SK-N-MC (cell line): ENCODE measurements around the gene HPCAL1.

ENCODE experiments used
- DNase-seq: peaks from one replicate; pipeline ENCODE4 v3.0.0-alpha.2; 2011; ENCODE audit warnings: low read depth, low spot score
- H3K27ac ChIP-seq: fragments of 200-600 bp; sonication (generic); 2 replicates; pipeline ENCODE4 v1.5.1; 2016; ENCODE audit warnings: mixed run types
- H3K36me3 ChIP-seq: fragments of 200-600 bp; sonication (generic); 2 replicates; pipeline ENCODE4 v1.6.1; 2017; ENCODE audit warnings: antibody characterized with exemption, low read length, mixed read lengths; ENCODE audit not compliant: insufficient read depth
- H3K4me3 ChIP-seq: fragments of 200-600 bp; sonication (generic); 2 replicates; pipeline ENCODE4 v1.5.1; 2016
- H3K9ac ChIP-seq: fragments of 200-600 bp; sonication (generic); 2 replicates; pipeline ENCODE4 v1.8.0; 2017; ENCODE audit warnings: mixed run types, mixed read lengths; ENCODE audit not compliant: insufficient read length
- H3K9me3 ChIP-seq: fragments of 200-600 bp; sonication (generic); 2 replicates; pipeline ENCODE4 v1.6.1; 2017; ENCODE audit warnings: low read depth, mild to moderate bottlenecking, antibody characterized with exemption, low read length, moderate library complexity, mixed read lengths
- EZH2 ChIP-seq: fragments of 200-600 bp; sonication (generic); IDR thresholded peaks from one replicate; pipeline ENCODE4 v1.6.1; 2017; ENCODE audit warnings: antibody characterized with exemption
- FOXP2 ChIP-seq: optimal IDR thresholded peaks from 2 replicates; pipeline ENCODE3; 2011; ENCODE audit warnings: mild to moderate bottlenecking, moderate library complexity; ENCODE audit not compliant: insufficient read depth; ENCODE audit errors: extremely low read length, control extremely low read depth
- POLR2AphosphoS5 ChIP-seq: IDR thresholded peaks from 2 replicates; pipeline ENCODE4 v1.6.1; 2012; ENCODE audit warnings: mild to moderate bottlenecking, low read depth, low read length, borderline replicate concordance

HPCAL1 gene

DNA sequence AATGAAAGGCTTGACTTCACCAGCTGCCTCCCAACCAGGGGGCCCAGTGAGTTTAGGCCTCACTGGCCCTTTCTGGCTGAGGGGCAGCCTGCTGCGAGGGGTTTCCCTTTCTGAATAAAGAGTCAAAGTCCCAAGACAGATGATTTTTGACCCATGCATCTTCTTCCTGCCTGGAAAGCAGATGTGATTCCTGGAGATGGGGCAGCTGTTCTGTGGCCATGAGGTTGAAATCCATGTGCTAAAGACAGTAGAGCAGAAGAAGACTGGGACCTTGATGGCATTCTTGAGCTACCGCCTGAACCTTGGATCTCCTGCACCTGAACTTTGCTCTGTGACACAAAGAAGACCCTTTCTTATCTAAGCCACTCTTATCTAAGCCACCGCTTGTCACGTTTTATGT, 19.8 kb downstream of the HPCAL1 start:
- TF ChIP-seq EZH2 = no peak
- TF ChIP-seq POLR2AphosphoS5 = no peak
- no peak for TF ChIP-seq FOXP2
- Histone ChIP-seq H3K9me3 (no peaks in the 10 kb centered on the region), H3K27ac (no peak overlapping the region), H3K9ac (no peak overlapping the region), H3K36me3 (no peaks in the 10 kb centered on the region), H3K4me3 (no peak overlapping the region)
- DNase-seq = no peak

DNA sequence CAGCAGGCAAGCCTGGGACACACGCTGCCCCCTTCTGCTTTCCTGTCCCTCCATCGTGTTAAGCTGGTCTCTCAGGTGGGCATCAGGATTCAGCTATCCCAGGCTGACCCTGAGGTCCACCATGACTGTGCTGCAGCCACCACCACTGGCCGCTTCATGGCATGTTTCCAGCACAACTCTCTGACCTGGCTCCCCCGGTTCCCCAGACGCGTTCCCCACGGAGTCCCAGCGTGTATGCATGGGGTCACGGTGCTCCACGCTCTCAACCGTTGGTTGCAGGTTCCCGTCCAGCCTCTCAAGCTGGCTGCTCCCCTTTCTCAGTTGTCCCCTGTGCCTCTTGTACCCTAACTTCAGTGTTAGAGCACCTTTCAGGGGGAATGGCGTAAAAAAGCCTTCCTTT, 20.3 kb downstream of the HPCAL1 start:
- H3K4me3 ChIP-seq = no peak overlapping the region
- H3K9me3 ChIP-seq = no peaks in the 10 kb centered on the region
- TF ChIP-seq EZH2 = no peak
- no peak for TF ChIP-seq FOXP2
- no peak for TF ChIP-seq POLR2AphosphoS5
- DNase-seq = no peak
- H3K36me3 ChIP-seq = no peaks in the 10 kb centered on the region
- H3K9ac ChIP-seq = no peak overlapping the region
- no peak overlapping the region for H3K27ac ChIP-seq

DNA sequence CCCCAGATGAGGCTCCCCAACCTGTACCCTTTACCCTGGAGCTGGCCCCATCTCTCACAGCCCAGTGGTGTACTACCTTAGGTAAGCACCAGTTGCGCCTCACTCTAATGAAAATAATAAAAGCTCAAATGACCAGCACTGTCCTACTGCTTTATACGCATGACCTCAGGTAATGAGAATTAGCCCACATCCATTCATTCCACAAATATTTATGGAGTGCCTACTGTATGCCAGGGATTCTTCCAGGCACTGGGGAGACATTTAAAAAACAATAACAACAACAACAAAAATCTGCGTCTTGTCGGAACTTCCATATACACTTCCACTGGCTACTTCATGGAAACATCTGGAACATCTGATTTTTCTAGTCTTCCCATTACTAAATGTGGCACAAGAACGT, 20.8 kb downstream of the HPCAL1 start:
- no peaks in the 10 kb centered on the region for H3K9me3 ChIP-seq
- no peaks in the 10 kb centered on the region for H3K36me3 ChIP-seq
- no peak for TF ChIP-seq EZH2
- TF ChIP-seq POLR2AphosphoS5 = no peak
- TF ChIP-seq FOXP2 = no peak
- no peak overlapping the region for H3K4me3 ChIP-seq
- no peak overlapping the region for H3K9ac ChIP-seq
- H3K27ac ChIP-seq = no peak overlapping the region
- no peak for DNase-seq

DNA sequence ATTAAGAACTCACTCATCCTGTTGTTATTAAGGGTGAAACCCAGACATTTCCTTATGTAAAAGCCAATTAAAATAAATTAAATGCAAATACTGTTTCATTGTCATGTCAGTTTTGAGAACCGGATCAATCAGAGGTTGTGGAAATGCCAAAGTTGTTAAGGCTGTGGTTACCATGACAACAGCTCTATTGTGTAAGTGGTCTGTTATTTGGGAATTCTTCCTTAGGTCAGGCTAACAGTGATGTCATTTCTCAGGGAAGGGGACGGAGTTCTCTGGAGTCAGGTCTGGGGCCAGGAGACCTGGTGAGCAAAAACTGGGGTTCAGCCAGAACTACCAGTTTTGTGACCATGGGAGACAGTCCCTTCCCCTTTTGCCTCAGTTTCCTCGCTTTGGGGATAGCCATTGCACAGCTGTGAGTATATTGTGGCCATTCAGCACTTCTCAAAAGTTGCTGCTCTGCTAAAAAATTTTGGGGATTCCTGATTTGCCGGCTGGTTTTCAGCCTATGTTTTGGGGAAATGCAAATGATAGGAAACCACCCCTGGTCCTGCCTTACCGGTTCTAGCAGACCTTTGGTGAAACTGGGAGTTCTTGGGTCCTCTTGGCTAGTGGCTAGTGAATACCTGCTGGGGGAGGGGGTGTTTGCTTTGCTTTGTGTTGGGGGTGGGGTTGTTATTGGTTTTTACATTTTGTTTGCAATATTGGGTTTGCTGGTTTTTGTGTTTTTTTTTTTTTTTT, 21.6 kb downstream of the HPCAL1 start:
- Histone ChIP-seq H3K4me3 (no peak overlapping the region), H3K9me3 (no peaks in the 10 kb centered on the region), H3K36me3 (no peaks in the 10 kb centered on the region), H3K27ac (no peak overlapping the region), H3K9ac (no peak overlapping the region)
- DNase-seq = no peak
- TF ChIP-seq EZH2 (no peak), FOXP2 (no peak), POLR2AphosphoS5 (no peak)

DNA sequence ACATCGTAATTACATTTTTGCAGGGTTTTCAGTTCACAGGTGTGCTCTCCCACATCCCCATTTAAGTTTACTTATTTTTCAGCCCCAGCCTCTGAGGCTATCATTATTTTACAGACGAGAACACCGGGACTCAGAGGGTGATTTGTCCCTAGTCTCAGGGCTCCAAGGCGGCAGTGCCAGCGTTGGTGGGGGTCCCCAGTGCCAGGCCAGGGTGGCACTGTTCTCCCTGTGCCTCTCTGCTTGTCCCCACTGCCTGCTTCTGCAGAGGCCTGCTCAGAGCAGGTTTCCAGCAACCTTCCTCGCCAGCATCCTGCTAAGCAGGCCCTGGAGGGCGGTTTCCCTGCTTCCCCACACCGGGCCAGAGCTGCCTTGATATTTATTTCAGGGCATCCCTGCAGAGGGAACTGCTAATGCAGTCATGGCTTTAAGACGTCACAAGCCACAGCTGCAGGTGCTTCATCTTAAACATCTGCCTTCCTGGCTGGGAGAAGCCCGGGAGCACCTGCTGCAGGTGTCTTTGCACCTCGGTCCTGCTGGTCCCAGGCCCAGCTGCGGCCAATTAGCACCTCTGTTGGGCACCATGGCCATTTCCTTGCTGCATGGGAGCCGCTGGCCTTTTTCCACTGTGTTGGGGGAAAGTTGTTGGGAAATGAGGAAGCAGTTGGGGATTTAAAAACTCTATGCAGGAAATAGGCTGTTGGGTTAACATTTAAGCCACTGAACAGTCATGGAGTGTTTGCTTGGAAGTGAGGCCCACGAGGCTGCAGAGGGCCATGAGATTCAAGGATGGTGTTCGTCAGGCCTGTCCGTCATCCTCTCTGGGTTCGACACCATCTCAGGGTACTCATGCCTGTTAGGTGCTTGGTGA, 22.8 kb downstream of the HPCAL1 start:
- Histone ChIP-seq H3K9ac (no peak overlapping the region), H3K9me3 (no peaks in the 10 kb centered on the region), H3K4me3 (no peak overlapping the region), H3K36me3 (no peaks in the 10 kb centered on the region), H3K27ac (no peak overlapping the region)
- no peak for DNase-seq
- TF ChIP-seq EZH2 (no peak), POLR2AphosphoS5 (no peak), FOXP2 (no peak)

- no peak overlapping the region for H3K9ac ChIP-seq
- H3K4me3 ChIP-seq = no peak overlapping the region
- TF ChIP-seq POLR2AphosphoS5 = no peak
- no peak for TF ChIP-seq FOXP2
- no peak overlapping the region for H3K27ac ChIP-seq
- H3K36me3 ChIP-seq = no peaks in the 10 kb centered on the region
- no peak for DNase-seq
- no peaks in the 10 kb centered on the region for H3K9me3 ChIP-seq
Observed at GRCh38 chr2:10326151-10326616, 23.5 kb downstream of the HPCAL1 start.

DNA sequence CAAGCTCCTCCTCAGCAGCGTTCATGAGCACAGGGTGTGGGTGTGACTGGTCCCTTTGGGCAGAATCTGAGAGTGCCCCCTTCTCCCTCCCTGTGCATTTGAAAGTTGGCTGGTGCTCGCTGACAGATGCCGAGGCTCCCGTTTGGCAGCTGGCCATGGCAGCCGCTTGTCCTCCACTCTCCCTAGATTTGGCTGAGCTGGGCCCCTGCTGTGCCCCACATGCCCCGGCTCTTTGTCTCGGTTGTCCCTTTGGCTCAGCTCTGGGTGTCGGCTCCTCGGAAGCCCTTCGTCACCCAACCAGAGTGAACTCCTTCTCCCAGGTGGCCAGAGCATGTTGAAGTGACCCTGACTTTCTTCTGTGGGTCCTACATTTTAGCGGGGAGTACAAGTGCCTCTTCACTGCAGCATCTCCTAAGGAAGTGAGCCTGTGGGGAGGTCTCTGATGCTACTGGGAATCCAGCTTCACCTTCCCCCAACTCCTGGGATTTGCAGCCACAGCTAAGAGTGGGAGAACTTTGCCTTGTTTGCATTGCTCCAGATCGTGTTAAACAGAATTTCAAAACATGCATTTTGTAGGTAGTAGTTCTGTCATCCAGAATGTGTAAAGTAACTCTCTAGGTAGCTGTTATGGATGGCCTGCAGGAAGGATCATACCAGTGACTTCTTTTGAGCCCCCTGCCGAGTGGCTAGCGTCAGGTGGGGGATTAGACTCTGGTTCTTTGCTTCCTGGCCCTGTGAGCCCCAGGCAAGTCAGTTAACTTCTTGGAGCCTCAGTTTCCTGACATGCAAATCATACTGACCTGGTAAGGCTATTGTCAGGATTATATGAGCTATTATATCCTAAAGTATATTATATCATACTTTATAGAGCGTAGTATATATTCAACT, 24.2 kb downstream of the HPCAL1 start:
- Histone ChIP-seq H3K4me3 (no peak overlapping the region), H3K27ac (no peak overlapping the region), H3K9me3 (no peaks in the 10 kb centered on the region), H3K9ac (no peak overlapping the region), H3K36me3 (no peaks in the 10 kb centered on the region)
- DNase-seq = no peak
- no peak for TF ChIP-seq POLR2AphosphoS5
- TF ChIP-seq EZH2 = no peak
- TF ChIP-seq FOXP2 = no peak
